HepG2 (cell line): ENCODE measurements around the gene LIME1. TPM values are rescaled to one million over a fixed set of nuclear protein-coding genes. Genes with fewer than 3 reads are reported as not detected.
A peak's percentile ranks its signal among the peaks of the same experiment; 100 is the strongest.

ENCODE experiments used
- ARHGAP35 ChIP-seq: sonication (generic); formaldehyde crosslinking; IDR thresholded peaks from 2 replicates; pipeline ENCODE4 v1.9.0; 2022; ENCODE audit warnings: mild to moderate bottlenecking, inconsistent platforms, moderate library complexity, missing genetic modification reagents, borderline replicate concordance
- CBX5 ChIP-seq: sonication (generic); formaldehyde crosslinking; IDR thresholded peaks from 2 replicates; pipeline ENCODE4 v1.4.0; 2020; ENCODE audit warnings: missing genetic modification reagents, borderline replicate concordance
- HNRNPH1 ChIP-seq: fragments of 200-400 bp; formaldehyde crosslinking; optimal IDR thresholded peaks from 2 replicates; pipeline ENCODE3; 2017; ENCODE audit warnings: mild to moderate bottlenecking, low read depth, low read length
- NFYB ChIP-seq: sonication (generic); formaldehyde crosslinking; IDR thresholded peaks from 2 replicates; pipeline ENCODE4 v1.4.0; 2020; ENCODE audit warnings: missing genetic modification reagents
- RBM22 ChIP-seq: fragments of 200-400 bp; formaldehyde crosslinking; optimal IDR thresholded peaks from 2 replicates; pipeline ENCODE3; 2017; ENCODE audit warnings: mild to moderate bottlenecking, low read length, moderate library complexity
- ZFY ChIP-seq: sonication (generic); formaldehyde crosslinking; IDR thresholded peaks from 2 replicates; pipeline ENCODE4 v1.4.0; 2020; ENCODE audit warnings: missing genetic modification reagents
- ZNF331 ChIP-seq: sonication (generic); formaldehyde crosslinking; IDR thresholded peaks from 2 replicates; pipeline ENCODE4 v1.4.0; 2020; ENCODE audit warnings: missing genetic modification reagents
- ZNF747 ChIP-seq: sonication (generic); formaldehyde crosslinking; IDR thresholded peaks from 2 replicates; pipeline ENCODE4 v1.8.1; 2023; ENCODE audit warnings: missing genetic modification reagents, mild to moderate bottlenecking, borderline replicate concordance
- polyA plus RNA-seq, 8 experiments: library from polyadenylated mRNA; depleted of rRNA in 3 of 8; stranded (reverse) in 7 of 8; unstranded in 1 of 8; fragments of >200 nt; fragmentation: Illumina TruSeq in 4 of 8; extraction: Trizol in 4 of 8; gene quantifications; 2 replicates each; pipeline versions ENCODE4 v1.2.1 to v1.2.3, GENCODE V29; 2011 to 2016; ENCODE audit warnings: low read depth in 4 of 8, missing spikeins in 1 of 8, mixed read lengths in 1 of 8; ENCODE audit not compliant: insufficient read depth in 1 of 8
- total RNA-seq, 5 experiments: library from RNA; depleted of rRNA; stranded (reverse); fragments of >200 nt; fragmentation: Illumina TruSeq; extraction: Trizol; gene quantifications; 2 replicates each; pipeline ENCODE4 v1.2.3, GENCODE V29; 2016; ENCODE audit warnings: low read depth in 1 of 5
- TF ChIP-seq, protein P1 (sequence below): sonication (generic); formaldehyde crosslinking; IDR thresholded peaks from 2 replicates; pipeline ENCODE4 v1.5.1; 2020; ENCODE audit warnings: mild to moderate bottlenecking, missing genetic modification reagents, moderate library complexity
- TF ChIP-seq, protein P2 (sequence below): sonication (generic); formaldehyde crosslinking; IDR thresholded peaks from 2 replicates; pipeline ENCODE4 v1.4.0; 2020; ENCODE audit warnings: mild to moderate bottlenecking, missing genetic modification reagents
- TF ChIP-seq, protein P3 (sequence below): sonication (generic); formaldehyde crosslinking; conservative IDR thresholded peaks from 2 replicates; pipeline ENCODE4 v1.8.0; 2022; ENCODE audit warnings: missing genetic modification reagents
- TF ChIP-seq, protein P4 (sequence below): sonication (generic); formaldehyde crosslinking; IDR thresholded peaks from 2 replicates; pipeline ENCODE4 v1.4.0; 2020; ENCODE audit warnings: mild to moderate bottlenecking, missing genetic modification reagents
- TF ChIP-seq, protein P5 (sequence below): sonication (generic); formaldehyde crosslinking; IDR thresholded peaks from 2 replicates; pipeline ENCODE4 v1.4.0; 2020; ENCODE audit warnings: mild to moderate bottlenecking, missing genetic modification reagents
- TF ChIP-seq, protein P6 (sequence below): sonication (generic); IDR thresholded peaks from 2 replicates; pipeline ENCODE4 v1.6.1; 2016; ENCODE audit warnings: low read depth, borderline replicate concordance

The LIME1 gene
- total and polyA plus RNA-seq, 2 of the 13 experiments (the other 11 are each of a cell fraction or from before 2014, with no cell fraction given): 13.0 to 61.5 TPM

DNA sequence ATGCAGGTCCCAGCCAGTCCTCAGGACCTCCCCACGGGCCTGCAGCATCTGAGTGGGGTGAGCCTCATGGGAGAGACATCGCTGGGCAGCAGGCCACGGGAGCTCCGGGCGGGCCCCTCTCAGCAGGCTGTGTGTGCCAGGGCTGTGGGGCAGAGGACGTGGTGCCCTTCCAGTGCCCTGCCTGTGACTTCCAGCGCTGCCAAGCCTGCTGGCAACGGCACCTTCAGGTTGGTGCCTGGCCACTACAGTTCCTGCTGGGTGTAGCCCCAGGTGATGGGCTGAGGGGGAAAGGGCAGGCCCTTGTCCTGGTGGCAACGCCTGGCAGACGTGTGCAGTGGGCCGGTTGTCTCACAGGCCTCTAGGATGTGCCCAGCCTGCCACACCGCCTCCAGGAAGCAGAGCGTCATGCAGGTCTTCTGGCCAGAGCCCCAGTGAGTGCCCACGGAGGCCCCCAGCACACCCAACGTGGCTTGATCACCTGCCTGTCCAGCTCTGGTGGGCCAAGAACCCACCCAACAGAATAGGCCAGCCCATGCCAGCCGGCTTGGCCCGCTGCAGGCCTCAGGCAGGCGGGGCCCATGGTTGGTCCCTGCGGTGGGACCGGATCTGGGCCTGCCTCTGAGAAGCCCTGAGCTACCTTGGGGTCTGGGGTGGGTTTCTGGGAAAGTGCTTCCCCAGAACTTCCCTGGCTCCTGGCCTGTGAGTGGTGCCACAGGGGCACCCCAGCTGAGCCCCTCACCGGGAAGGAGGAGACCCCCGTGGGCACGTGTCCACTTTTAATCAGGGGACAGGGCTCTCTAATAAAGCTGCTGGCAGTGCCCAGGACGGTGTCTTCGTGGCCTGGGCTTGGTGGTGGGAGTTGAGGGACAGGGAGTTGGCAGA, 40.8 kb upstream of the LIME1 start (continued):
- TF ChIP-seq, protein P1, sequence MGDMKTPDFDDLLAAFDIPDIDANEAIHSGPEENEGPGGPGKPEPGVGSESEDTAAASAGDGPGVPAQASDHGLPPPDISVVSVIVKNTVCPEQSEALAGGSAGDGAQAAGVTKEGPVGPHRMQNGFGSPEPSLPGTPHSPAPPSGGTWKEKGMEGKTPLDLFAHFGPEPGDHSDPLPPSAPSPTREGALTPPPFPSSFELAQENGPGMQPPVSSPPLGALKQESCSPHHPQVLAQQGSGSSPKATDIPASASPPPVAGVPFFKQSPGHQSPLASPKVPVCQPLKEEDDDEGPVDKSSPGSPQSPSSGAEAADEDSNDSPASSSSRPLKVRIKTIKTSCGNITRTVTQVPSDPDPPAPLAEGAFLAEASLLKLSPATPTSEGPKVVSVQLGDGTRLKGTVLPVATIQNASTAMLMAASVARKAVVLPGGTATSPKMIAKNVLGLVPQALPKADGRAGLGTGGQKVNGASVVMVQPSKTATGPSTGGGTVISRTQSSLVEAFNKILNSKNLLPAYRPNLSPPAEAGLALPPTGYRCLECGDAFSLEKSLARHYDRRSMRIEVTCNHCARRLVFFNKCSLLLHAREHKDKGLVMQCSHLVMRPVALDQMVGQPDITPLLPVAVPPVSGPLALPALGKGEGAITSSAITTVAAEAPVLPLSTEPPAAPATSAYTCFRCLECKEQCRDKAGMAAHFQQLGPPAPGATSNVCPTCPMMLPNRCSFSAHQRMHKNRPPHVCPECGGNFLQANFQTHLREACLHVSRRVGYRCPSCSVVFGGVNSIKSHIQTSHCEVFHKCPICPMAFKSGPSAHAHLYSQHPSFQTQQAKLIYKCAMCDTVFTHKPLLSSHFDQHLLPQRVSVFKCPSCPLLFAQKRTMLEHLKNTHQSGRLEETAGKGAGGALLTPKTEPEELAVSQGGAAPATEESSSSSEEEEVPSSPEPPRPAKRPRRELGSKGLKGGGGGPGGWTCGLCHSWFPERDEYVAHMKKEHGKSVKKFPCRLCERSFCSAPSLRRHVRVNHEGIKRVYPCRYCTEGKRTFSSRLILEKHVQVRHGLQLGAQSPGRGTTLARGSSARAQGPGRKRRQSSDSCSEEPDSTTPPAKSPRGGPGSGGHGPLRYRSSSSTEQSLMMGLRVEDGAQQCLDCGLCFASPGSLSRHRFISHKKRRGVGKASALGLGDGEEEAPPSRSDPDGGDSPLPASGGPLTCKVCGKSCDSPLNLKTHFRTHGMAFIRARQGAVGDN (CRISPR knock-in tag): peak; percentile 23; the same call in 1 of the 2 replicates
- TF ChIP-seq ZNF747 (CRISPR knock-in tag): no peak; the same call in 1 of the 2 replicates
- TF ChIP-seq, protein P2, sequence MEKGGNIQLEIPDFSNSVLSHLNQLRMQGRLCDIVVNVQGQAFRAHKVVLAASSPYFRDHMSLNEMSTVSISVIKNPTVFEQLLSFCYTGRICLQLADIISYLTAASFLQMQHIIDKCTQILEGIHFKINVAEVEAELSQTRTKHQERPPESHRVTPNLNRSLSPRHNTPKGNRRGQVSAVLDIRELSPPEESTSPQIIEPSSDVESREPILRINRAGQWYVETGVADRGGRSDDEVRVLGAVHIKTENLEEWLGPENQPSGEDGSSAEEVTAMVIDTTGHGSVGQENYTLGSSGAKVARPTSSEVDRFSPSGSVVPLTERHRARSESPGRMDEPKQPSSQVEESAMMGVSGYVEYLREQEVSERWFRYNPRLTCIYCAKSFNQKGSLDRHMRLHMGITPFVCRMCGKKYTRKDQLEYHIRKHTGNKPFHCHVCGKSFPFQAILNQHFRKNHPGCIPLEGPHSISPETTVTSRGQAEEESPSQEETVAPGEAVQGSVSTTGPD: no peak
- TF ChIP-seq ZNF331 (CRISPR knock-in tag): no peak
- TF ChIP-seq, protein P3, sequence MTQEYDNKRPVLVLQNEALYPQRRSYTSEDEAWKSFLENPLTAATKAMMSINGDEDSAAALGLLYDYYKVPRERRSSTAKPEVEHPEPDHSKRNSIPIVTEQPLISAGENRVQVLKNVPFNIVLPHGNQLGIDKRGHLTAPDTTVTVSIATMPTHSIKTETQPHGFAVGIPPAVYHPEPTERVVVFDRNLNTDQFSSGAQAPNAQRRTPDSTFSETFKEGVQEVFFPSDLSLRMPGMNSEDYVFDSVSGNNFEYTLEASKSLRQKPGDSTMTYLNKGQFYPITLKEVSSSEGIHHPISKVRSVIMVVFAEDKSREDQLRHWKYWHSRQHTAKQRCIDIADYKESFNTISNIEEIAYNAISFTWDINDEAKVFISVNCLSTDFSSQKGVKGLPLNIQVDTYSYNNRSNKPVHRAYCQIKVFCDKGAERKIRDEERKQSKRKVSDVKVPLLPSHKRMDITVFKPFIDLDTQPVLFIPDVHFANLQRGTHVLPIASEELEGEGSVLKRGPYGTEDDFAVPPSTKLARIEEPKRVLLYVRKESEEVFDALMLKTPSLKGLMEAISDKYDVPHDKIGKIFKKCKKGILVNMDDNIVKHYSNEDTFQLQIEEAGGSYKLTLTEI: no peak
- no peak for TF ChIP-seq ARHGAP35 (CRISPR knock-in tag)
- no peak for TF ChIP-seq NFYB (CRISPR knock-in tag)
- no peak for TF ChIP-seq ZFY (CRISPR knock-in tag)
- TF ChIP-seq, protein P4, sequence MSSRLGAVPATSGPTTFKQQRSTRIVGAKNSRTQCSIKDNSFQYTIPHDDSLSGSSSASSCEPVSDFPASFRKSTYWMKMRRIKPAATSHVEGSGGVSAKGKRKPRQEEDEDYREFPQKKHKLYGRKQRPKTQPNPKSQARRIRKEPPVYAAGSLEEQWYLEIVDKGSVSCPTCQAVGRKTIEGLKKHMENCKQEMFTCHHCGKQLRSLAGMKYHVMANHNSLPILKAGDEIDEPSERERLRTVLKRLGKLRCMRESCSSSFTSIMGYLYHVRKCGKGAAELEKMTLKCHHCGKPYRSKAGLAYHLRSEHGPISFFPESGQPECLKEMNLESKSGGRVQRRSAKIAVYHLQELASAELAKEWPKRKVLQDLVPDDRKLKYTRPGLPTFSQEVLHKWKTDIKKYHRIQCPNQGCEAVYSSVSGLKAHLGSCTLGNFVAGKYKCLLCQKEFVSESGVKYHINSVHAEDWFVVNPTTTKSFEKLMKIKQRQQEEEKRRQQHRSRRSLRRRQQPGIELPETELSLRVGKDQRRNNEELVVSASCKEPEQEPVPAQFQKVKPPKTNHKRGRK (CRISPR knock-in tag): no peak
- no peak for TF ChIP-seq CBX5 (CRISPR knock-in tag)
- TF ChIP-seq RBM22: peak; percentile 61
- TF ChIP-seq HNRNPH1: no peak
- TF ChIP-seq, protein P5, sequence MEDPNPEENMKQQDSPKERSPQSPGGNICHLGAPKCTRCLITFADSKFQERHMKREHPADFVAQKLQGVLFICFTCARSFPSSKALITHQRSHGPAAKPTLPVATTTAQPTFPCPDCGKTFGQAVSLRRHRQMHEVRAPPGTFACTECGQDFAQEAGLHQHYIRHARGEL: no peak
- TF ChIP-seq, protein P6, sequence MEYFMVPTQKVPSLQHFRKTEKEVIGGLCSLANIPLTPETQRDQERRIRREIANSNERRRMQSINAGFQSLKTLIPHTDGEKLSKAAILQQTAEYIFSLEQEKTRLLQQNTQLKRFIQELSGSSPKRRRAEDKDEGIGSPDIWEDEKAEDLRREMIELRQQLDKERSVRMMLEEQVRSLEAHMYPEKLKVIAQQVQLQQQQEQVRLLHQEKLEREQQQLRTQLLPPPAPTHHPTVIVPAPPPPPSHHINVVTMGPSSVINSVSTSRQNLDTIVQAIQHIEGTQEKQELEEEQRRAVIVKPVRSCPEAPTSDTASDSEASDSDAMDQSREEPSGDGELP: no peak
